Midbrain (tissue), 1 donor: ENCODE results near the gene COCH.
"Not testable (repeated sequence)": the region's sequence is repeated elsewhere in the genome, so short reads cannot be mapped to it uniquely, and the experiment has no call there.

Experiments used
- DNase-seq: peaks from one replicate; lab custom pipeline; 2025; lab: John Stamatoyannopoulos, UW

COCH gene

GRCh38 chr14:30928462-30928861 lies 54.1 kb downstream of the COCH start:
- no peak for DNase-seq

- DNase-seq = not testable (repeated sequence)
Observed at GRCh38 chr14:30933937-30934336, 59.6 kb downstream of the COCH start.

- DNase-seq = no peak
Observed at GRCh38 chr14:30935445-30935844, 61.1 kb downstream of the COCH start.

- DNase-seq = no peak
Observed at GRCh38 chr14:30938617-30939016, 64.3 kb downstream of the COCH start.
